Keratinocyte (primary cell): Measurements from ENCODE around the gene MAB21L1. TPM values are rescaled to one million over a fixed set of nuclear protein-coding genes. Genes with fewer than 3 reads are reported as not detected.

Experiments used
- DNase-seq: peaks from one replicate; pipeline ENCODE4 v3.0.0-alpha.2; 2011; ENCODE audit warnings: low read depth, missing footprints, low spot score
- FAIRE-seq: peaks from 2 replicates; lab custom pipeline; 2011; peaks lifted over from hg19 to GRCh38; lab: Jason Lieb, UNC
- H2AFZ ChIP-seq: 2 replicates; pipeline ENCODE4 v1.6.0; 2012; ENCODE audit warnings: low read length, control low read depth, inconsistent platforms; ENCODE audit not compliant: control insufficient read depth
- H3K27ac ChIP-seq: 2 replicates; pipeline ENCODE4 v1.5.1; 2011; ENCODE audit warnings: low read length; ENCODE audit not compliant: control insufficient read depth, insufficient read depth
- H3K27me3 ChIP-seq: 3 replicates; pipeline ENCODE4 v1.6.0; 2011; ENCODE audit warnings: low read length; ENCODE audit not compliant: control insufficient read depth, insufficient read depth; ENCODE audit errors: extremely low read depth
- H3K36me3 ChIP-seq, 2 experiments: 2 replicates in 1 of 2; 3 replicates in 1 of 2; pipeline ENCODE4 v1.5.1; 2011; ENCODE audit warnings: low read length in 2 of 2, mild to moderate bottlenecking in 1 of 2; ENCODE audit not compliant: control insufficient read depth in 2 of 2, insufficient read depth in 2 of 2; ENCODE audit errors: extremely low read depth in 1 of 2
- H3K4me1 ChIP-seq: 3 replicates; pipeline ENCODE4 v1.5.1; 2011; ENCODE audit warnings: low read length; ENCODE audit not compliant: control insufficient read depth, insufficient read depth; ENCODE audit errors: extremely low read depth
- H3K4me2 ChIP-seq: 3 replicates; pipeline ENCODE4 v1.6.0; 2011; ENCODE audit warnings: low read depth, low read length; ENCODE audit not compliant: control insufficient read depth, insufficient read depth; ENCODE audit errors: extremely low read depth
- H3K4me3 ChIP-seq, 3 experiments: fragments of 200-600 bp in 1 of 3; sonication (generic) in 1 of 3; 2 replicates in 2 of 3; 3 replicates in 1 of 3; pipeline ENCODE4 v1.5.1; 2011 to 2016; ENCODE audit warnings: low read length in 3 of 3, mild to moderate bottlenecking in 3 of 3, control low read depth in 2 of 3, inconsistent platforms in 1 of 3, low read depth in 1 of 3, mixed read lengths in 1 of 3, mixed run types in 1 of 3, moderate library complexity in 1 of 3; ENCODE audit not compliant: control insufficient read depth in 2 of 3, insufficient read depth in 2 of 3; ENCODE audit errors: extremely low read depth in 1 of 3
- H3K79me2 ChIP-seq: 2 replicates; pipeline ENCODE4 v1.6.0; 2012; ENCODE audit warnings: low read length; ENCODE audit not compliant: control insufficient read depth, insufficient read depth
- H3K9ac ChIP-seq: 3 replicates; pipeline ENCODE4 v1.6.0; 2011; ENCODE audit warnings: low read length; ENCODE audit not compliant: control insufficient read depth, insufficient read depth; ENCODE audit errors: extremely low read depth
- H3K9me1 ChIP-seq: 3 replicates; pipeline ENCODE4 v1.6.0; 2011; ENCODE audit warnings: low read length; ENCODE audit not compliant: control insufficient read depth, insufficient read depth; ENCODE audit errors: extremely low read depth
- H3K9me3 ChIP-seq: 2 replicates; pipeline ENCODE4 v1.5.1; 2012; ENCODE audit warnings: low read depth, low read length; ENCODE audit not compliant: control insufficient read depth
- H4K20me1 ChIP-seq: 3 replicates; pipeline ENCODE4 v1.6.0; 2011; ENCODE audit warnings: low read length; ENCODE audit not compliant: control insufficient read depth, insufficient read depth; ENCODE audit errors: extremely low read depth
- EZH2 ChIP-seq: IDR thresholded peaks from one replicate; pipeline ENCODE4 v1.6.1; 2012; ENCODE audit warnings: inconsistent platforms, mild to moderate bottlenecking, low read length, moderate library complexity
- dilution Hi-C: fragments of 300-500 bp; cut with MboI; formaldehyde crosslinking; loops from one replicate; pipeline ENCODE4 v1.7.0; 2020; ENCODE audit warnings: low sequenced_read_pairs; ENCODE audit not compliant: extremely low pct_ligation_motif_present
- polyA plus RNA-seq, 5 experiments: library from polyadenylated mRNA; depleted of rRNA in 3 of 5; stranded (reverse) in 3 of 5; stranded (forward) in 1 of 5; unstranded in 1 of 5; fragments of >200 nt; gene quantifications; 1 replicate in 1 of 5; 2 replicates in 3 of 5; 3 replicates in 1 of 5; pipeline versions ENCODE4 v1.2.1 to v1.2.3, GENCODE V29; 2011 to 2012; ENCODE audit warnings: missing spikeins in 2 of 5, low read depth in 1 of 5, low replicate concordance in 1 of 5
- TF ChIP-seq, protein P1 (sequence below), 3 experiments: IDR thresholded peaks in 1 of 3; conservative IDR thresholded peaks in 1 of 3; optimal IDR thresholded peaks in 1 of 3; 2 replicates in 2 of 3; 3 replicates in 1 of 3; pipeline versions ENCODE3 to v1.5.1; 2011; ENCODE audit warnings: low read length in 3 of 3, mild to moderate bottlenecking in 3 of 3, moderate library complexity in 2 of 3, control low read depth in 1 of 3, inconsistent platforms in 1 of 3; ENCODE audit not compliant: insufficient read depth in 2 of 3; ENCODE audit errors: extremely low read depth in 1 of 3

MAB21L1 gene
- polyA plus RNA-seq, 1 donor (not counting 4 experiments of a cell fraction or from before 2014, with no cell fraction given) = not detected

- no peaks in the 10 kb centered on the region for H3K36me3 ChIP-seq
Observed at GRCh38 chr13:35499196-35499662, 22.7 kb upstream of the MAB21L1 start.

GRCh38 chr13:35498231-35498630 lies 21.7 kb upstream of the MAB21L1 start:
- no peaks in the 10 kb centered on the region for H4K20me1 ChIP-seq
- no peak for TF ChIP-seq EZH2
- TF ChIP-seq, protein P1, sequence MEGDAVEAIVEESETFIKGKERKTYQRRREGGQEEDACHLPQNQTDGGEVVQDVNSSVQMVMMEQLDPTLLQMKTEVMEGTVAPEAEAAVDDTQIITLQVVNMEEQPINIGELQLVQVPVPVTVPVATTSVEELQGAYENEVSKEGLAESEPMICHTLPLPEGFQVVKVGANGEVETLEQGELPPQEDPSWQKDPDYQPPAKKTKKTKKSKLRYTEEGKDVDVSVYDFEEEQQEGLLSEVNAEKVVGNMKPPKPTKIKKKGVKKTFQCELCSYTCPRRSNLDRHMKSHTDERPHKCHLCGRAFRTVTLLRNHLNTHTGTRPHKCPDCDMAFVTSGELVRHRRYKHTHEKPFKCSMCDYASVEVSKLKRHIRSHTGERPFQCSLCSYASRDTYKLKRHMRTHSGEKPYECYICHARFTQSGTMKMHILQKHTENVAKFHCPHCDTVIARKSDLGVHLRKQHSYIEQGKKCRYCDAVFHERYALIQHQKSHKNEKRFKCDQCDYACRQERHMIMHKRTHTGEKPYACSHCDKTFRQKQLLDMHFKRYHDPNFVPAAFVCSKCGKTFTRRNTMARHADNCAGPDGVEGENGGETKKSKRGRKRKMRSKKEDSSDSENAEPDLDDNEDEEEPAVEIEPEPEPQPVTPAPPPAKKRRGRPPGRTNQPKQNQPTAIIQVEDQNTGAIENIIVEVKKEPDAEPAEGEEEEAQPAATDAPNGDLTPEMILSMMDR (optimal IDR thresholded peaks at IDR 0.05 in 1 of 3, IDR thresholded peaks at IDR 0.05 in 1 of 3, conservative IDR thresholded peaks at IDR 0.05 in 1 of 3; ENCODE audit: extremely low read depth in 1 of 3, insufficient read depth in 2 of 3, low read length in 3 of 3) = no peak
- no peaks in the 10 kb centered on the region for H3K9me1 ChIP-seq
- no peaks in the 10 kb centered on the region for H3K36me3 ChIP-seq
- no peak overlapping the region for H2AFZ ChIP-seq
- H3K4me2 ChIP-seq = no peak overlapping the region
- no peak for FAIRE-seq
- no peaks in the 10 kb centered on the region for H3K79me2 ChIP-seq
- no peak overlapping the region for H3K27ac ChIP-seq
- no peaks in the 10 kb centered on the region for H3K4me1 ChIP-seq
- no peak for DNase-seq
- no peaks in the 10 kb centered on the region for H3K27me3 ChIP-seq
- no peaks in the 10 kb centered on the region for H3K9me3 ChIP-seq
- no peak overlapping the region for H3K9ac ChIP-seq
- H3K4me3 ChIP-seq = no peak overlapping the region
- dilution Hi-C loops = no loop called here

More at GRCh38 chr13:35499196-35499662, 22.7 kb upstream of the MAB21L1 start:
- Histone ChIP-seq H3K4me2 (no peak overlapping the region), H4K20me1 (no peaks in the 10 kb centered on the region), H3K4me1 (no peaks in the 10 kb centered on the region), H3K9me3 (no peaks in the 10 kb centered on the region), H3K79me2 (no peaks in the 10 kb centered on the region), H2AFZ (no peak overlapping the region), H3K27ac (no peak overlapping the region), H3K27me3 (no peaks in the 10 kb centered on the region), H3K9ac (no peak overlapping the region), H3K4me3 (no peak overlapping the region), H3K9me1 (no peaks in the 10 kb centered on the region)
- TF ChIP-seq, protein P1 (optimal IDR thresholded peaks at IDR 0.05 in 1 of 3, IDR thresholded peaks at IDR 0.05 in 1 of 3, conservative IDR thresholded peaks at IDR 0.05 in 1 of 3; ENCODE audit: extremely low read depth in 1 of 3, insufficient read depth in 2 of 3, low read length in 3 of 3) = no peak
- no peak for TF ChIP-seq EZH2
- FAIRE-seq = no peak
- no peak for DNase-seq
- dilution Hi-C loops = no loop called here
